GM12872 (cell line): ENCODE measurements around the gene FBXW2.

ENCODE experiments used
- TF ChIP-seq, protein P1 (sequence below): IDR thresholded peaks from 3 replicates; pipeline ENCODE4 v1.5.1; 2011; ENCODE audit warnings: low read depth, mild to moderate bottlenecking, low read length, moderate library complexity; ENCODE audit not compliant: insufficient read depth

The FBXW2 gene

GRCh38 chr9:120830151-120830550 is 36.9 kb upstream of the FBXW2 start:
- TF ChIP-seq, protein P1, sequence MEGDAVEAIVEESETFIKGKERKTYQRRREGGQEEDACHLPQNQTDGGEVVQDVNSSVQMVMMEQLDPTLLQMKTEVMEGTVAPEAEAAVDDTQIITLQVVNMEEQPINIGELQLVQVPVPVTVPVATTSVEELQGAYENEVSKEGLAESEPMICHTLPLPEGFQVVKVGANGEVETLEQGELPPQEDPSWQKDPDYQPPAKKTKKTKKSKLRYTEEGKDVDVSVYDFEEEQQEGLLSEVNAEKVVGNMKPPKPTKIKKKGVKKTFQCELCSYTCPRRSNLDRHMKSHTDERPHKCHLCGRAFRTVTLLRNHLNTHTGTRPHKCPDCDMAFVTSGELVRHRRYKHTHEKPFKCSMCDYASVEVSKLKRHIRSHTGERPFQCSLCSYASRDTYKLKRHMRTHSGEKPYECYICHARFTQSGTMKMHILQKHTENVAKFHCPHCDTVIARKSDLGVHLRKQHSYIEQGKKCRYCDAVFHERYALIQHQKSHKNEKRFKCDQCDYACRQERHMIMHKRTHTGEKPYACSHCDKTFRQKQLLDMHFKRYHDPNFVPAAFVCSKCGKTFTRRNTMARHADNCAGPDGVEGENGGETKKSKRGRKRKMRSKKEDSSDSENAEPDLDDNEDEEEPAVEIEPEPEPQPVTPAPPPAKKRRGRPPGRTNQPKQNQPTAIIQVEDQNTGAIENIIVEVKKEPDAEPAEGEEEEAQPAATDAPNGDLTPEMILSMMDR, result no peak

- TF ChIP-seq, protein P1, result no peak
These were observed 36.4 kb upstream of the FBXW2 start for GRCh38 chr9:120829650-120830049.

DNA sequence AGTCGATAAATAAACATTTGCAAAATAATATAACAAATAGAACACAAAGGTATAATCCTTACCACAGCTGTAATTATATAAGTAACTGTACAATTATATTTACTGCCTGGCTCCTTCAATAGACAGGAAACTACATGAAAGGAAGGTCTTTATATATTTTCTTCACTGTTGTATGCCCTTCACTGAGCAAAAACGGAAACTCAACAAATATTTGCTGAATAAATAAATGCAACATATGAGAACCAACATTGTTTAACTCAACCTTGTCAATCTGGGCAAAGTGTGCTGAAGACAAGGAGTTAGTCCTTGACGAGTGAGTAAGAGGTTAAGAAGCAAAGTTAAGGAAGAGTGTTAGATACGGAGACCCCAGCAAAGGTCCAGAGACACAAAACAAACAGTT is 26.9 kb upstream of the FBXW2 start:
- TF ChIP-seq, protein P1, result no peak

DNA sequence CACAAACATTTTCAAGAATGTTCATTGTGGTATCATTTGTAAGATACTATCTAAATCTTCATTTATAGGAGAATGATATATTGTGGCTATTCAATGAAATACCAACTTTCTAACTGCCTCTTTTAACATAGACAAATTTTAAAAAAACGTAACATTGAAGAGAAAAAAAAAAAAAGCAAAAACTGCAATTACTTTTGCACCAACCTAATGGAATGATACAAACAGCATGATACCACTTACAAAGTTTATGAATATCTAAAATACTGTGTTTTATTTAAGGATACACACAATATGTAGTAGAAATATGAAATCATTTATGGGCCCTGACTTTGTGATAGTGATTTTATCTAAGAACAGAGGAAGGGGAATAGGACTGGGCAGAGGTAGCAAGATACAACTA is 25.4 kb upstream of the FBXW2 start:
- TF ChIP-seq, protein P1, result no peak

DNA sequence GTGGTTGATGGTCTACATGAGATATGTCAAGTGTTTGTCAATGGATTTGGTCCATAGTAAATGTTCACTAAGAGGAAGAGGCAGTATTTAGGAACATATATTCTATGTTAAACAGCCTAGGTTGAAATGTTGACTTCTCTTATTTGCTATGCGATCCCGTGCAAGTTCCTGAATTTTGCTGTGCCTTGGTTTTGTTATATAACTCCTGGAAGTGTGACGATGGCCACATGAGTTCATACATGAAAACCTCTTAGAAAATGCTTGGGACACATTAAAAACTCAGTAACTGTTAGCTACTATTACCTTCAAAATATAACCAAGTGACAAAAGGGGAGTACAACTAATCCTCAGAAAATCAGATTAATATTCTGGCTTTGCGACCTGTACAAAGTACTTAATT is 21.9 kb upstream of the FBXW2 start:
- TF ChIP-seq, protein P1, result no peak

- TF ChIP-seq, protein P1, result no peak
These were observed 15.7 kb upstream of the FBXW2 start for GRCh38 chr9:120808931-120809330.

- TF ChIP-seq, protein P1, result no peak
These were observed 14.6 kb upstream of the FBXW2 start for GRCh38 chr9:120807607-120808379.
